HEK293 (cell line): ENCODE data around the gene ZNF668.

Experiments
- GLIS1 ChIP-seq: fragments of 450-650 bp; formaldehyde crosslinking; IDR thresholded peaks from 2 replicates; pipeline ENCODE4 v1.5.1; 2016; ENCODE audit warnings: missing biosample characterization, missing genetic modification characterization
- IKZF3 ChIP-seq: fragments of 450-650 bp; IDR thresholded peaks from 2 replicates; pipeline ENCODE4 v1.5.0; 2018; ENCODE audit warnings: missing biosample characterization, mild to moderate bottlenecking, missing genetic modification characterization, moderate library complexity
- INSM2 ChIP-seq: fragments of 450-650 bp; formaldehyde crosslinking; IDR thresholded peaks from 2 replicates; pipeline ENCODE4 v1.5.1; 2016; ENCODE audit warnings: missing biosample characterization, missing genetic modification characterization
- KLF16 ChIP-seq: fragments of 450-650 bp; formaldehyde crosslinking; IDR thresholded peaks from 2 replicates; pipeline ENCODE4 v1.5.1; 2017; ENCODE audit warnings: missing biosample characterization, missing genetic modification characterization
- KLF17 ChIP-seq: fragments of 450-650 bp; formaldehyde crosslinking; IDR thresholded peaks from 2 replicates; pipeline ENCODE4 v1.5.1; 2016; ENCODE audit warnings: missing biosample characterization, missing genetic modification characterization
- KLF9 ChIP-seq: fragments of 450-650 bp; formaldehyde crosslinking; IDR thresholded peaks from 2 replicates; pipeline ENCODE4 v1.5.1; 2016; ENCODE audit warnings: missing biosample characterization, missing genetic modification characterization, low read depth
- MZF1 ChIP-seq: fragments of 450-650 bp; formaldehyde crosslinking; IDR thresholded peaks from 2 replicates; pipeline ENCODE4 v1.5.1; 2017; ENCODE audit warnings: missing biosample characterization, missing genetic modification characterization, borderline replicate concordance
- YY1 ChIP-seq: fragments of 450-650 bp; formaldehyde crosslinking; IDR thresholded peaks from 2 replicates; pipeline ENCODE4 v1.5.1; 2018; ENCODE audit warnings: missing biosample characterization, missing genetic modification characterization
- YY2 ChIP-seq: fragments of 450-650 bp; formaldehyde crosslinking; IDR thresholded peaks from 2 replicates; pipeline ENCODE4 v1.5.1; 2016; ENCODE audit warnings: missing biosample characterization, missing genetic modification characterization
- ZBTB48 ChIP-seq: fragments of 450-650 bp; formaldehyde crosslinking; IDR thresholded peaks from 2 replicates; pipeline ENCODE4 v1.5.1; 2016; ENCODE audit warnings: missing biosample characterization, missing genetic modification characterization
- ZFHX2 ChIP-seq: fragments of 450-650 bp; formaldehyde crosslinking; conservative IDR thresholded peaks from 2 replicates; pipeline ENCODE4 v1.5.1; 2016; ENCODE audit warnings: missing biosample characterization, missing genetic modification characterization
- ZFP3 ChIP-seq: fragments of 450-650 bp; formaldehyde crosslinking; IDR thresholded peaks from 2 replicates; pipeline ENCODE4 v1.5.1; 2016; ENCODE audit warnings: low read depth, missing biosample characterization, missing genetic modification characterization
- ZNF169 ChIP-seq: fragments of 450-650 bp; formaldehyde crosslinking; IDR thresholded peaks from 2 replicates; pipeline ENCODE4 v1.5.1; 2016; ENCODE audit warnings: missing biosample characterization, missing genetic modification characterization
- ZNF292 ChIP-seq: fragments of 450-650 bp; formaldehyde crosslinking; IDR thresholded peaks from 2 replicates; pipeline ENCODE4 v1.5.1; 2016; ENCODE audit warnings: low read depth, missing biosample characterization, missing genetic modification characterization, borderline replicate concordance
- ZNF302 ChIP-seq: fragments of 450-650 bp; formaldehyde crosslinking; IDR thresholded peaks from 2 replicates; pipeline ENCODE4 v1.5.1; 2016; ENCODE audit warnings: missing biosample characterization, missing genetic modification characterization, low read depth
- ZNF473 ChIP-seq: fragments of 450-650 bp; formaldehyde crosslinking; IDR thresholded peaks from 2 replicates; pipeline ENCODE4 v1.5.1; 2017; ENCODE audit warnings: missing biosample characterization, missing genetic modification characterization
- ZNF518A ChIP-seq: fragments of 450-650 bp; formaldehyde crosslinking; conservative IDR thresholded peaks from 2 replicates; pipeline ENCODE4 v1.5.1; 2016; ENCODE audit warnings: low read depth, missing biosample characterization, missing genetic modification characterization
- ZNF521 ChIP-seq: fragments of 450-650 bp; formaldehyde crosslinking; IDR thresholded peaks from 2 replicates; pipeline ENCODE4 v1.5.1; 2017; ENCODE audit warnings: missing biosample characterization, mild to moderate bottlenecking, missing genetic modification characterization
- ZNF658 ChIP-seq: fragments of 450-650 bp; formaldehyde crosslinking; IDR thresholded peaks from 2 replicates; pipeline ENCODE4; 2016; ENCODE audit warnings: missing biosample characterization, missing genetic modification characterization
- ZNF701 ChIP-seq: fragments of 450-650 bp; formaldehyde crosslinking; IDR thresholded peaks from 2 replicates; pipeline ENCODE4 v1.5.1; 2016; ENCODE audit warnings: missing biosample characterization, missing genetic modification characterization
- ZNF747 ChIP-seq: fragments of 450-650 bp; formaldehyde crosslinking; IDR thresholded peaks from 2 replicates; pipeline ENCODE4 v1.5.1; 2016; ENCODE audit warnings: missing biosample characterization, missing genetic modification characterization
- ZNF768 ChIP-seq: fragments of 450-650 bp; formaldehyde crosslinking; IDR thresholded peaks from 2 replicates; pipeline ENCODE4 v1.5.1; 2018; ENCODE audit warnings: missing biosample characterization, mild to moderate bottlenecking, missing genetic modification characterization
- ZNF785 ChIP-seq: fragments of 450-650 bp; formaldehyde crosslinking; IDR thresholded peaks from 2 replicates; pipeline ENCODE4 v1.5.1; 2016; ENCODE audit warnings: missing biosample characterization, missing genetic modification characterization
- ZSCAN16 ChIP-seq: fragments of 450-650 bp; formaldehyde crosslinking; IDR thresholded peaks from 2 replicates; pipeline ENCODE4 v1.5.1; 2016; ENCODE audit warnings: missing biosample characterization, missing genetic modification characterization
- TF ChIP-seq, protein P1 (sequence below): fragments of 450-650 bp; formaldehyde crosslinking; IDR thresholded peaks from 2 replicates; pipeline ENCODE4 v1.5.1; 2016; ENCODE audit warnings: missing biosample characterization, missing genetic modification characterization
- TF ChIP-seq, protein P2 (sequence below): fragments of 450-650 bp; formaldehyde crosslinking; IDR thresholded peaks from 2 replicates; pipeline ENCODE4 v1.5.1; 2016; ENCODE audit warnings: missing biosample characterization, missing genetic modification characterization
- TF ChIP-seq, protein P3 (sequence below): fragments of 450-650 bp; formaldehyde crosslinking; IDR thresholded peaks from 2 replicates; pipeline ENCODE4 v1.5.1; 2016; ENCODE audit warnings: missing biosample characterization, missing genetic modification characterization

ZNF668 gene

GRCh38 chr16:31073970-31074813 lies at the start of gene ZNF668, which contains the start of gene ZNF646 (continued):
- TF ChIP-seq ZBTB48 (tag by site-specific recombination) (peak; percentile 95), ZNF292 (no peak), IKZF3 (tag by site-specific recombination) (peak; percentile 75), ZNF785 (tag by site-specific recombination) (no peak; the same call in 1 of the 2 replicates), ZNF701 (tag by site-specific recombination) (no peak), ZNF747 (tag by site-specific recombination) (no peak), ZNF658 (tag by site-specific recombination) (no peak), INSM2 (peak; percentile 57), ZNF768 (tag by site-specific recombination) (no peak), ZNF518A (tag by site-specific recombination) (peak; percentile 91), ZNF521 (tag by site-specific recombination) (no peak), ZSCAN16 (tag by site-specific recombination) (0 out of 2 replicates have a peak, but pooled peaks have one; percentile 40), ZFP3 (no peak), KLF9 (tag by site-specific recombination) (peak; percentile 87), GLIS1 (tag by site-specific recombination) (peak; percentile 36), KLF17 (peak; percentile 81; the same call in 1 of the 2 replicates), ZNF473 (tag by site-specific recombination) (no peak), KLF16 (tag by site-specific recombination) (peak; percentile 90), ZFHX2 (tag by site-specific recombination) (peak; percentile 56), MZF1 (no peak), ZNF169 (tag by site-specific recombination) (no peak), YY2 (tag by site-specific recombination) (0 out of 2 replicates have a peak, but pooled peaks have one; percentile 2), ZNF302 (no peak; the same call in 1 of the 2 replicates), YY1 (peak; percentile 12; the same call in 1 of the 2 replicates)
- TF ChIP-seq, protein P1, sequence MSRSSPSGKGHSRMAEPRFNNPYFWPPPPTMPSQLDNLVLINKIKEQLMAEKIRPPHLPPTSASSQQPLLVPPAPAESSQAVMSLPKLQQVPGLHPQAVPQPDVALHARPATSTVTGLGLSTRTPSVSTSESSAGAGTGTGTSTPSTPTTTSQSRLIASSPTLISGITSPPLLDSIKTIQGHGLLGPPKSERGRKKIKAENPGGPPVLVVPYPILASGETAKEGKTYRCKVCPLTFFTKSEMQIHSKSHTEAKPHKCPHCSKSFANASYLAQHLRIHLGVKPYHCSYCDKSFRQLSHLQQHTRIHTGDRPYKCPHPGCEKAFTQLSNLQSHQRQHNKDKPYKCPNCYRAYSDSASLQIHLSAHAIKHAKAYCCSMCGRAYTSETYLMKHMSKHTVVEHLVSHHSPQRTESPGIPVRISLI (tag by site-specific recombination): no peak
- TF ChIP-seq, protein P2, sequence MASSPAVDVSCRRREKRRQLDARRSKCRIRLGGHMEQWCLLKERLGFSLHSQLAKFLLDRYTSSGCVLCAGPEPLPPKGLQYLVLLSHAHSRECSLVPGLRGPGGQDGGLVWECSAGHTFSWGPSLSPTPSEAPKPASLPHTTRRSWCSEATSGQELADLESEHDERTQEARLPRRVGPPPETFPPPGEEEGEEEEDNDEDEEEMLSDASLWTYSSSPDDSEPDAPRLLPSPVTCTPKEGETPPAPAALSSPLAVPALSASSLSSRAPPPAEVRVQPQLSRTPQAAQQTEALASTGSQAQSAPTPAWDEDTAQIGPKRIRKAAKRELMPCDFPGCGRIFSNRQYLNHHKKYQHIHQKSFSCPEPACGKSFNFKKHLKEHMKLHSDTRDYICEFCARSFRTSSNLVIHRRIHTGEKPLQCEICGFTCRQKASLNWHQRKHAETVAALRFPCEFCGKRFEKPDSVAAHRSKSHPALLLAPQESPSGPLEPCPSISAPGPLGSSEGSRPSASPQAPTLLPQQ (tag by site-specific recombination): peak; percentile 86
- TF ChIP-seq, protein P3, sequence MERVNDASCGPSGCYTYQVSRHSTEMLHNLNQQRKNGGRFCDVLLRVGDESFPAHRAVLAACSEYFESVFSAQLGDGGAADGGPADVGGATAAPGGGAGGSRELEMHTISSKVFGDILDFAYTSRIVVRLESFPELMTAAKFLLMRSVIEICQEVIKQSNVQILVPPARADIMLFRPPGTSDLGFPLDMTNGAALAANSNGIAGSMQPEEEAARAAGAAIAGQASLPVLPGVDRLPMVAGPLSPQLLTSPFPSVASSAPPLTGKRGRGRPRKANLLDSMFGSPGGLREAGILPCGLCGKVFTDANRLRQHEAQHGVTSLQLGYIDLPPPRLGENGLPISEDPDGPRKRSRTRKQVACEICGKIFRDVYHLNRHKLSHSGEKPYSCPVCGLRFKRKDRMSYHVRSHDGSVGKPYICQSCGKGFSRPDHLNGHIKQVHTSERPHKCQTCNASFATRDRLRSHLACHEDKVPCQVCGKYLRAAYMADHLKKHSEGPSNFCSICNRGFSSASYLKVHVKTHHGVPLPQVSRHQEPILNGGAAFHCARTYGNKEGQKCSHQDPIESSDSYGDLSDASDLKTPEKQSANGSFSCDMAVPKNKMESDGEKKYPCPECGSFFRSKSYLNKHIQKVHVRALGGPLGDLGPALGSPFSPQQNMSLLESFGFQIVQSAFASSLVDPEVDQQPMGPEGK (tag by site-specific recombination): peak; percentile 83
